H1 (cell line): Measurements from ENCODE around the gene HSD11B1.

Experiments
- PHF8 ChIP-seq: fragments of 200-600 bp; sonication (generic); conservative IDR thresholded peaks from 2 replicates; pipeline ENCODE4 v1.7.1; 2012; ENCODE audit warnings: low read depth, mild to moderate bottlenecking, inconsistent platforms, low read length, moderate library complexity
- SUZ12 ChIP-seq: fragments of 200-600 bp; sonication (generic); IDR thresholded peaks from 2 replicates; pipeline ENCODE4 v1.6.1; 2012; ENCODE audit warnings: mild to moderate bottlenecking, inconsistent platforms, low read length, moderate library complexity, mixed read lengths
- TBP ChIP-seq: IDR thresholded peaks from 2 replicates; pipeline ENCODE4 v1.6.1; 2011; ENCODE audit warnings: low read depth, low read length, improper control_type of control experiment

GRCh38 chr1:209729436-209729835 lies 24.8 kb downstream of the HSD11B1 start:
- no peak for TF ChIP-seq TBP
- no peak for TF ChIP-seq SUZ12
- no peak for TF ChIP-seq PHF8
